K562 (cell line): ENCODE measurements around the gene KCNH8. TPM values are rescaled to one million over a fixed set of nuclear protein-coding genes. Genes with fewer than 3 reads are reported as not detected.

Experiments
- ATAC-seq: fragments of 200-7000 bp; cut with Tn5 transposase; 3 replicates; pipeline ENCODE4 v1.9.1; 2020; ENCODE audit warnings: moderate library complexity
- BruUV-seq: library from RNA; stranded (reverse); fragments of 400-500 nt; replicated peaks from 2 replicates; lab custom pipeline; 2021; lab: Mats Ljungman, UMichigan
- CTCF ChIA-PET: fragments of 300-600 bp; formaldehyde crosslinking; extraction: SDS; loops from one replicate; lab custom pipeline; 2021; ENCODE audit warnings: low intra/inter-chr PET ratio; lab: Yijun Ruan, JAX
- POLR2A ChIA-PET: fragments of 300-600, 350-650 bp; sonication (Branson Sonifier 250); formaldehyde crosslinking; extraction: SDS; loops from one replicate; lab custom pipeline; 2021; ENCODE audit warnings: antibody characterized with exemption, inconsistent platforms; lab: Yijun Ruan, JAX
- DNase-seq, 4 experiments: peaks; one replicate each; pipeline versions ENCODE4 v3.0.0 to v3.0.0-alpha.2; 2011 to 2018; ENCODE audit warnings: low spot score in 3 of 4, mixed read lengths in 3 of 4; ENCODE audit errors: extremely low read depth in 1 of 4
- FAIRE-seq: peaks from 2 replicates; lab custom pipeline; 2011; peaks lifted over from hg19 to GRCh38; lab: Jason Lieb, UNC
- H2AFZ ChIP-seq: 2 replicates; pipeline ENCODE4 v1.6.0; 2011; ENCODE audit warnings: low read depth, low read length, control low read depth, inconsistent platforms
- H3K27ac ChIP-seq: fragments of 200-600 bp; 3 replicates; pipeline ENCODE4 v1.8.0; 2011; ENCODE audit warnings: low read depth, mild to moderate bottlenecking, control low read depth, inconsistent platforms, low read length, moderate library complexity, mixed read lengths; ENCODE audit errors: extremely low read depth
- H3K27me3 ChIP-seq, 2 experiments: fragments of 300-600 bp in 1 of 2; 2 replicates in 1 of 2; 3 replicates in 1 of 2; pipeline versions ENCODE4 v1.6.0 to v1.8.0; 2011; ENCODE audit warnings: inconsistent platforms in 2 of 2, low read length in 2 of 2, mild to moderate bottlenecking in 1 of 2, mixed read lengths in 1 of 2, moderate library complexity in 1 of 2; ENCODE audit not compliant: control insufficient read depth in 2 of 2, insufficient read depth in 2 of 2
- H3K36me3 ChIP-seq: fragments of 300-600 bp; 3 replicates; pipeline ENCODE4 v1.8.0; 2011; ENCODE audit warnings: mild to moderate bottlenecking, low read length, inconsistent platforms; ENCODE audit not compliant: control insufficient read depth, insufficient read depth
- H3K4me1 ChIP-seq, 2 experiments: fragments of 200-600 bp in 1 of 2; replicated peaks in 1 of 2; 2 replicates in 1 of 2; 3 replicates in 1 of 2; pipeline versions ENCODE4 v1.5.1 to v1.8.0; 2011; ENCODE audit warnings: inconsistent platforms in 2 of 2, low read length in 2 of 2, mild to moderate bottlenecking in 1 of 2, mixed read lengths in 1 of 2, moderate library complexity in 1 of 2; ENCODE audit not compliant: control insufficient read depth in 2 of 2, insufficient read depth in 2 of 2
- H3K4me2 ChIP-seq: 2 replicates; pipeline ENCODE4 v1.6.1; 2011; ENCODE audit warnings: low read length, control low read depth, inconsistent platforms, mixed read lengths; ENCODE audit not compliant: insufficient read depth
- H3K4me3 ChIP-seq: fragments of 200-600 bp; sonication (generic), shearing (Covaris generic); 2 replicates; pipeline ENCODE4 v1.5.1; 2016; ENCODE audit warnings: control low read depth, inconsistent platforms
- H3K79me2 ChIP-seq: fragments of 200-600 bp; 3 replicates; pipeline ENCODE4 v1.8.0; 2011; ENCODE audit warnings: low read length, inconsistent platforms; ENCODE audit not compliant: control insufficient read depth, insufficient read depth
- H3K9ac ChIP-seq, 2 experiments: 2 replicates each; pipeline versions ENCODE4 v1.6.0 to v1.6.1; 2011; ENCODE audit warnings: low read depth in 2 of 2, low read length in 2 of 2, control low read depth in 1 of 2, inconsistent platforms in 1 of 2, mild to moderate bottlenecking in 1 of 2, mixed read lengths in 1 of 2; ENCODE audit not compliant: insufficient read depth in 1 of 2
- H3K9me1 ChIP-seq: one replicate; pipeline ENCODE4 v1.6.0; 2011; ENCODE audit warnings: inconsistent platforms, mild to moderate bottlenecking, low read length, moderate library complexity; ENCODE audit not compliant: control insufficient read depth, insufficient read depth
- H3K9me3 ChIP-seq: replicated peaks from 2 replicates; pipeline ENCODE4 v1.5.1; 2011; ENCODE audit warnings: low read depth, low read length, inconsistent platforms; ENCODE audit not compliant: control insufficient read depth, insufficient read depth
- H4K20me1 ChIP-seq: replicated peaks from 2 replicates; pipeline ENCODE4 v1.6.1; 2011; ENCODE audit warnings: low read length, inconsistent platforms, mixed read lengths; ENCODE audit not compliant: control insufficient read depth, insufficient read depth
- CEBPG ChIP-seq, 3 experiments: fragments of 200-800 bp in 1 of 3; sonication (Bioruptor generic) in 1 of 3; sonication (generic) in 1 of 3; formaldehyde crosslinking in 1 of 3; IDR thresholded peaks in 2 of 3; conservative IDR thresholded peaks in 1 of 3; 2 replicates each; pipeline versions ENCODE4 v1.6.1 to v1.8.0; 2016 to 2022; ENCODE audit warnings: missing compliant biosample characterization in 2 of 3, missing genetic modification characterization in 2 of 3, mild to moderate bottlenecking in 1 of 3, missing genetic modification reagents in 1 of 3
- MAFF ChIP-seq: IDR thresholded peaks from 2 replicates; pipeline ENCODE4 v1.6.1; 2012; ENCODE audit warnings: low read length, improper control_type of control experiment
- MEIS2 ChIP-seq: fragments of 450-650 bp; IDR thresholded peaks from 2 replicates; pipeline ENCODE4 v1.6.1; 2014; ENCODE audit warnings: mild to moderate bottlenecking; ENCODE audit not compliant: partially characterized antibody
- NR2F6 ChIP-seq: fragments of 450-650 bp; formaldehyde crosslinking; IDR thresholded peaks from 2 replicates; pipeline ENCODE4 v1.4.0; 2020; ENCODE audit warnings: mild to moderate bottlenecking
- TAF1 ChIP-seq: IDR thresholded peaks from 2 replicates; pipeline ENCODE4 v1.6.1; 2011; ENCODE audit warnings: mild to moderate bottlenecking, low read length, moderate library complexity; ENCODE audit not compliant: insufficient read depth, control insufficient read depth, severe bottlenecking; ENCODE audit errors: extremely low read depth
- ZNF212 ChIP-seq: fragments of 450-650 bp; formaldehyde crosslinking; IDR thresholded peaks from 2 replicates; pipeline ENCODE4 v1.4.0; 2020; ENCODE audit warnings: mild to moderate bottlenecking
- ZNF217 ChIP-seq: sonication (generic); formaldehyde crosslinking; IDR thresholded peaks from 2 replicates; pipeline ENCODE4 v1.8.0; 2022; ENCODE audit warnings: mild to moderate bottlenecking, missing genetic modification reagents
- ZNF347 ChIP-seq: fragments of 450-650 bp; formaldehyde crosslinking; IDR thresholded peaks from 2 replicates; pipeline ENCODE4 v1.4.0; 2020; ENCODE audit warnings: low read depth, mild to moderate bottlenecking, moderate library complexity
- ZNF644 ChIP-seq: fragments of 200-800 bp; sonication (Bioruptor generic); IDR thresholded peaks from 2 replicates; pipeline ENCODE4 v1.6.1; 2016; ENCODE audit warnings: low read depth, missing genetic modification characterization, missing compliant biosample characterization
- WGBS: fragments of 100-300 bp; shearing (Covaris generic); methylation state at CpG from one replicate; pipeline ENCODE4 v1.1.6; 2016; ENCODE audit warnings: low coverage, mixed read lengths; ENCODE audit not compliant: insufficient coverage; ENCODE audit errors: missing lambda C conversion rate; 5-methylcytosine and 5-hydroxymethylcytosine counted together
- in situ Hi-C: fragments of 300-500 bp; cut with MboI; formaldehyde crosslinking; loops from 4 replicates; pipeline ENCODE4 v1.15.0; 2018; ENCODE audit warnings: inconsistent platforms, mixed read lengths
- intact Hi-C: fragments of 100-400 bp; cut with micrococcal nuclease; formaldehyde crosslinking; loops from 2 replicates; pipeline ENCODE4 v1.14.2; 2022
- polyA plus RNA-seq, 8 experiments: library from polyadenylated mRNA; depleted of rRNA in 4 of 8; stranded (reverse) in 5 of 8; unstranded in 3 of 8; fragments of >200 nt; fragmentation: Nextera tagmentation in 2 of 8; fragmentation: Illumina TruSeq in 1 of 8; extraction: Ambion mirVana in 2 of 8; extraction: Trizol in 1 of 8; gene quantifications; 2 replicates each; pipeline versions ENCODE4 v1.2.1 to v1.2.3, GENCODE V29; 2011 to 2014; ENCODE audit warnings: inconsistent platforms in 1 of 8, missing spikeins in 1 of 8
- total RNA-seq, 7 experiments: library from RNA; depleted of rRNA in 6 of 7; stranded (reverse); fragments of >200 nt in 6 of 7; fragmentation: Illumina TruSeq in 2 of 7; extraction: Trizol in 2 of 7; gene quantifications; 2 replicates each; pipeline versions ENCODE4 v1.2.1 to v1.2.3, GENCODE V29; 2011 to 2021; ENCODE audit warnings: low replicate concordance in 1 of 7
- TF ChIP-seq, protein P1 (sequence below), 2 experiments: fragments of 450-650 bp; IDR thresholded peaks; 2 replicates each; pipeline ENCODE4 v1.6.1; 2016

KCNH8 gene
- total and polyA plus RNA-seq, 9 of the 15 experiments (the other 6 are each of a cell fraction or from before 2014, with no cell fraction given): 0.02 to 0.08 (median 0.04) TPM; not detected in 6

DNA sequence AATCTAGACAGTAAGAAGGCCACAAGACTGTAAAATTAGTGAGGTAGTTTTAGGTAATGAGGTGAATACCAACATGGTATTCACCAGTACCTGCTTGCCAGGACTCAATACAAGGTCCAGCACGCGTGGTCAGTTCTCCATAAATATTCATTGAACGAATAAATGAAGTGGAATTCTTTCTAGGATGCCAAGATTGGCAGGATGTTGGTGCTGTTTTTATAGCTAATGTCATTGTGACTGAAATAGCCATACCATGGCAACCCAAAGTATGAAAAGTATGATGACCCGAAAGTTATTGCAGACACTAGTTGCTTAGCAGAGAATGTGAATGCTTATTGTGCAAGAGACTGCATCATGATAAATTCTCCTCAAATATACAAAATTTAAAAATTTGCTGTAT is 307.2 kb downstream of the KCNH8 start:
- Histone ChIP-seq H3K79me2 (no peaks in the 10 kb centered on the region), H2AFZ (no peak overlapping the region), H3K9me3 (no peaks in the 10 kb centered on the region), H3K27me3 (no peaks in the 10 kb centered on the region), H3K4me3 (no peak overlapping the region), H3K36me3 (no peaks in the 10 kb centered on the region), H3K27ac (no peak overlapping the region), H3K9me1 (no peaks in the 10 kb centered on the region), H3K4me2 (no peak overlapping the region), H3K9ac (no peak overlapping the region), H4K20me1 (no peaks in the 10 kb centered on the region), H3K4me1 (no peaks in the 10 kb centered on the region)
- ChIA-PET POLR2A (no interaction called here), CTCF (no interaction called here)
- intact Hi-C loops (no loop called here), in situ Hi-C loops (no loop called here)
- TF ChIP-seq NR2F6: no peak
- TF ChIP-seq CEBPG (CRISPR knock-in tag; IDR thresholded peaks at IDR 0.05): no peak
- TF ChIP-seq CEBPG (tag; conservative IDR thresholded peaks at IDR 0.05 in 1 of 2, IDR thresholded peaks at IDR 0.05 in 1 of 2): 0 out of 4 replicates have a peak, but pooled peaks of 1 of the 2 experiments have one; percentile 19
- no TSS peak for BruUV-seq
- ATAC-seq: no peak
- DNase-seq: no peak
- WGBS: 4% methylated on average over 4 of the region's 4 CpGs
- no peak for FAIRE-seq

GRCh38 chr3:19456738-19457137 is 308.4 kb downstream of the KCNH8 start:
- FAIRE-seq (no peak), ATAC-seq (no peak), DNase-seq (no peak)
- intact Hi-C loops: no loop called here
- 3% methylated on average over 3 of the region's 3 CpGs for WGBS
- no peaks in the 10 kb centered on the region for H3K36me3 ChIP-seq
- H3K9ac ChIP-seq: no peak overlapping the region
- POLR2A ChIA-PET: no interaction called here
- no peaks in the 10 kb centered on the region for H3K9me1 ChIP-seq
- CTCF ChIA-PET: no interaction called here
- no peak overlapping the region for H3K27ac ChIP-seq
- no peak overlapping the region for H3K4me3 ChIP-seq
- TF ChIP-seq MAFF (no peak), MEIS2 (no peak), ZNF347 (no peak), TAF1 (no peak), ZNF644 (tag) (no peak), ZNF217 (CRISPR knock-in tag) (no peak), ZNF212 (CRISPR knock-in tag) (no peak)
- TF ChIP-seq, protein P1, sequence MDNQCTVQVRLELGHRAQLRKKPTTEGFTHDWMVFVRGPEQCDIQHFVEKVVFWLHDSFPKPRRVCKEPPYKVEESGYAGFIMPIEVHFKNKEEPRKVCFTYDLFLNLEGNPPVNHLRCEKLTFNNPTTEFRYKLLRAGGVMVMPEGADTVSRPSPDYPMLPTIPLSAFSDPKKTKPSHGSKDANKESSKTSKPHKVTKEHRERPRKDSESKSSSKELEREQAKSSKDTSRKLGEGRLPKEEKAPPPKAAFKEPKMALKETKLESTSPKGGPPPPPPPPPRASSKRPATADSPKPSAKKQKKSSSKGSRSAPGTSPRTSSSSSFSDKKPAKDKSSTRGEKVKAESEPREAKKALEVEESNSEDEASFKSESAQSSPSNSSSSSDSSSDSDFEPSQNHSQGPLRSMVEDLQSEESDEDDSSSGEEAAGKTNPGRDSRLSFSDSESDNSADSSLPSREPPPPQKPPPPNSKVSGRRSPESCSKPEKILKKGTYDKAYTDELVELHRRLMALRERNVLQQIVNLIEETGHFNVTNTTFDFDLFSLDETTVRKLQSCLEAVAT (IDR thresholded peaks at IDR 0.05): no peak
- H3K4me1 ChIP-seq: no peaks in the 10 kb centered on the region
- H3K27me3 ChIP-seq: no peaks in the 10 kb centered on the region
- BruUV-seq: no TSS peak
- no peaks in the 10 kb centered on the region for H3K9me3 ChIP-seq
- H3K4me2 ChIP-seq: no peak overlapping the region
- H2AFZ ChIP-seq: no peak overlapping the region
- H4K20me1 ChIP-seq: no peaks in the 10 kb centered on the region
- no peaks in the 10 kb centered on the region for H3K79me2 ChIP-seq
- in situ Hi-C loops: no loop called here
